ENCODE measurements around the gene HLCS. TPM values are rescaled to one million over a fixed set of nuclear protein-coding genes. Genes with fewer than 3 reads are reported as not detected.
"Not testable (repeated sequence)": the region's sequence is repeated elsewhere in the genome, so short reads cannot be mapped to it uniquely, and the experiment has no call there.

Gene HLCS
- polyA plus RNA-seq = 10 to 100 TPM in 1 of 4 donors, 1 to 10 TPM in 3; 2.7 to 13.7 (median 4.9) TPM
- long read RNA-seq, donor 1 = 0 reads
- long read RNA-seq, donor 2, partial matches to known transcripts = 0 of 1 reads
- long read RNA-seq, donor 2, other reads (novel, unspliced or antisense) = 0 of 1 reads
- long read RNA-seq, donor 3 = 0 reads
- long read RNA-seq, donor 4 = 0 reads
- long read RNA-seq, donor 5 = 0 reads
- long read RNA-seq, donor 6 = 0 reads
- long read RNA-seq, donor 7 = 0 reads
- long read RNA-seq, donor 8 = 0 reads
- long read RNA-seq, donor 9 = 0 reads
- long read RNA-seq, donor 10 = 0 reads

GRCh38 chr21:36966066-36966820, at the start of gene HLCS:
Gene HLCS (minus strand): TSS chr21:36966669. CDS start chr21:36966638, 31 bp downstream.
- H3K4me1 ChIP-seq (ENCODE audit: control insufficient read depth in 3 of 3, insufficient read depth in 2 of 3, low read depth in 1 of 3, low read length in 2 of 3) = no peaks in the 10 kb centered on the region
- peak within 1 kb of the TSS; percentile 69 to 79 (median 72) for H3K4me3 ChIP-seq (ENCODE audit: low read depth in 1 of 3, low read length in 3 of 3)
- H3K27me3 ChIP-seq (ENCODE audit: control insufficient read depth in 3 of 3, insufficient read depth in 3 of 3, low read length in 3 of 3) = no peaks in the 10 kb centered on the region
- peak; percentile 78 to 92 for DNase-seq
- H3K36me3 ChIP-seq (ENCODE audit: control insufficient read depth in 3 of 3, insufficient read depth in 2 of 3, low read depth in 1 of 3, low read length in 3 of 3) = peaks cover 0 to under 1% (median 0%) of the 10 kb centered on the region in 3 donors
- no peak for FAIRE-seq
- H3K27ac ChIP-seq (ENCODE audit: low read depth in 1 of 3, low read length in 2 of 3) = peak within 1 kb of the TSS; percentile 79 to 84 (median 82)
- no peaks in the 10 kb centered on the region for H3K9me3 ChIP-seq (ENCODE audit: control insufficient read depth in 2 of 2, insufficient read depth in 1 of 2, low read depth in 1 of 2, low read length in 1 of 2)
- 0 to 1% (median 1%) methylated on average over 16 to 101 of the region's 101 CpGs for WGBS, 3 donors

GRCh38 chr21:37009740-37010341, 43.4 kb upstream of the HLCS start:
- DNase-seq = peak; percentile 84 to 93
- H3K27me3 ChIP-seq (ENCODE audit: control insufficient read depth in 3 of 3, insufficient read depth in 3 of 3, low read length in 3 of 3) = peaks cover 7 to 35% (median 9%) of the 10 kb centered on the region in 3 donors
- H3K36me3 ChIP-seq (ENCODE audit: control insufficient read depth in 3 of 3, insufficient read depth in 2 of 3, low read depth in 1 of 3, low read length in 3 of 3) = no peaks in the 10 kb centered on the region
- no peaks in the 10 kb centered on the region for H3K9me3 ChIP-seq (ENCODE audit: control insufficient read depth in 2 of 2, insufficient read depth in 1 of 2, low read depth in 1 of 2, low read length in 1 of 2)
- WGBS, 3 donors = 6 to 12% (median 11%) methylated on average over 30 of the region's 30 CpGs
- peak overlapping the region in 2 of 3 donors; percentile 3 to 17 for H3K4me3 ChIP-seq (ENCODE audit: low read depth in 1 of 3, low read length in 3 of 3)
- no peak overlapping the region for H3K27ac ChIP-seq (ENCODE audit: low read depth in 1 of 3, low read length in 2 of 3)
- H3K4me1 ChIP-seq (ENCODE audit: control insufficient read depth in 3 of 3, insufficient read depth in 2 of 3, low read depth in 1 of 3, low read length in 2 of 3) = no peaks in the 10 kb centered on the region
- FAIRE-seq = no peak

- Histone ChIP-seq H3K27ac (ENCODE audit: low read depth in 1 of 3, low read length in 2 of 3) (no peak overlapping the region), H3K4me3 (ENCODE audit: low read depth in 1 of 3, low read length in 3 of 3) (no peak overlapping the region), H3K9me3 (ENCODE audit: control insufficient read depth in 2 of 2, insufficient read depth in 1 of 2, low read depth in 1 of 2, low read length in 1 of 2) (no peaks in the 10 kb centered on the region), H3K36me3 (ENCODE audit: control insufficient read depth in 3 of 3, insufficient read depth in 2 of 3, low read depth in 1 of 3, low read length in 3 of 3) (no peaks in the 10 kb centered on the region), H3K4me1 (ENCODE audit: control insufficient read depth in 3 of 3, insufficient read depth in 2 of 3, low read depth in 1 of 3, low read length in 2 of 3) (no peaks in the 10 kb centered on the region), H3K27me3 (ENCODE audit: control insufficient read depth in 3 of 3, insufficient read depth in 3 of 3, low read length in 3 of 3) (peaks cover 7 to 35% (median 9%) of the 10 kb centered on the region in 3 donors)
- DNase-seq (no peak), FAIRE-seq (no peak)
- WGBS, 3 donors = 51 to 76% (median 65%) methylated on average over 12 of the region's 12 CpGs
Measured at GRCh38 chr21:37008724-37009123, 42.3 kb upstream of the HLCS start.

- WGBS, 3 donors = 2 to 3% (median 2%) methylated on average over 54 to 87 of the region's 87 CpGs
- H3K4me1 ChIP-seq (ENCODE audit: control insufficient read depth in 3 of 3, insufficient read depth in 2 of 3, low read depth in 1 of 3, low read length in 2 of 3) = no peaks in the 10 kb centered on the region
- peak in 1 of 2 donors; percentile 48 for DNase-seq
- H3K27me3 ChIP-seq (ENCODE audit: control insufficient read depth in 3 of 3, insufficient read depth in 3 of 3, low read length in 3 of 3) = peaks cover 7 to 35% (median 9%) of the 10 kb centered on the region in 3 donors
- H3K9me3 ChIP-seq (ENCODE audit: control insufficient read depth in 2 of 2, insufficient read depth in 1 of 2, low read depth in 1 of 2, low read length in 1 of 2) = no peaks in the 10 kb centered on the region
- no peaks in the 10 kb centered on the region for H3K36me3 ChIP-seq (ENCODE audit: control insufficient read depth in 3 of 3, insufficient read depth in 2 of 3, low read depth in 1 of 3, low read length in 3 of 3)
- no peak within 1 kb of the TSS for H3K27ac ChIP-seq (ENCODE audit: low read depth in 1 of 3, low read length in 2 of 3)
- H3K4me3 ChIP-seq (ENCODE audit: low read depth in 1 of 3, low read length in 3 of 3) = peak within 1 kb of the TSS; percentile 25 to 48 (median 29)
- FAIRE-seq = no peak
Measured at GRCh38 chr21:37006486-37007291, 40.2 kb upstream of the HLCS start, which contains the start of gene RIPPLY3. Gene RIPPLY3 (plus strand): TSS chr21:37006702. CDS start chr21:37006773, 71 bp downstream.

- Histone ChIP-seq H3K9me3 (ENCODE audit: control insufficient read depth in 2 of 2, insufficient read depth in 1 of 2, low read depth in 1 of 2, low read length in 1 of 2) (no peaks in the 10 kb centered on the region), H3K27ac (ENCODE audit: low read depth in 1 of 3, low read length in 2 of 3) (no peak overlapping the region), H3K4me3 (ENCODE audit: low read depth in 1 of 3, low read length in 3 of 3) (peak overlapping the region in 2 of 3 donors; percentile 29 to 48), H3K36me3 (ENCODE audit: control insufficient read depth in 3 of 3, insufficient read depth in 2 of 3, low read depth in 1 of 3, low read length in 3 of 3) (no peaks in the 10 kb centered on the region), H3K4me1 (ENCODE audit: control insufficient read depth in 3 of 3, insufficient read depth in 2 of 3, low read depth in 1 of 3, low read length in 2 of 3) (no peaks in the 10 kb centered on the region), H3K27me3 (ENCODE audit: control insufficient read depth in 3 of 3, insufficient read depth in 3 of 3, low read length in 3 of 3) (peaks cover 7 to 33% (median 9%) of the 10 kb centered on the region in 3 donors)
- DNase-seq = peak in 1 of 2 donors; percentile 22
- FAIRE-seq = no peak
- WGBS, 3 donors = 23 to 34% (median 31%) methylated on average over 66 to 76 of the region's 76 CpGs
Measured at GRCh38 chr21:37005548-37006485, 39.3 kb upstream of the HLCS start.

- FAIRE-seq; DNase-seq; H3K36me3 ChIP-seq (ENCODE audit: control insufficient read depth in 3 of 3, insufficient read depth in 2 of 3, low read depth in 1 of 3, low read length in 3 of 3); H3K4me3 ChIP-seq (ENCODE audit: low read depth in 1 of 3, low read length in 3 of 3); H3K27ac ChIP-seq (ENCODE audit: low read depth in 1 of 3, low read length in 2 of 3); H3K4me1 ChIP-seq (ENCODE audit: control insufficient read depth in 3 of 3, insufficient read depth in 2 of 3, low read depth in 1 of 3, low read length in 2 of 3); H3K9me3 ChIP-seq (ENCODE audit: control insufficient read depth in 2 of 2, insufficient read depth in 1 of 2, low read depth in 1 of 2, low read length in 1 of 2): not testable (repeated sequence)
- WGBS, 3 donors = 20 to 64% (median 52%) methylated on average over 3 of the region's 3 CpGs
- H3K27me3 ChIP-seq (ENCODE audit: control insufficient read depth in 3 of 3, insufficient read depth in 3 of 3, low read length in 3 of 3) = peaks cover 7 to 33% (median 9%) of the 10 kb centered on the region in 3 donors
Measured at GRCh38 chr21:37003917-37004316, 37.4 kb upstream of the HLCS start.

GRCh38 chr21:37002851-37003250, 36.4 kb upstream of the HLCS start:
- WGBS, 3 donors = 78 to 88% (median 78%) methylated on average over 12 of the region's 12 CpGs
- not testable (repeated sequence) for H3K4me3 ChIP-seq (ENCODE audit: low read depth in 1 of 3, low read length in 3 of 3); H3K9me3 ChIP-seq (ENCODE audit: control insufficient read depth in 2 of 2, insufficient read depth in 1 of 2, low read depth in 1 of 2, low read length in 1 of 2); DNase-seq; FAIRE-seq; H3K27ac ChIP-seq (ENCODE audit: low read depth in 1 of 3, low read length in 2 of 3); H3K36me3 ChIP-seq (ENCODE audit: control insufficient read depth in 3 of 3, insufficient read depth in 2 of 3, low read depth in 1 of 3, low read length in 3 of 3); H3K4me1 ChIP-seq (ENCODE audit: control insufficient read depth in 3 of 3, insufficient read depth in 2 of 3, low read depth in 1 of 3, low read length in 2 of 3)
- peaks cover 1 to 23% (median 7%) of the 10 kb centered on the region in 3 donors for H3K27me3 ChIP-seq (ENCODE audit: control insufficient read depth in 3 of 3, insufficient read depth in 3 of 3, low read length in 3 of 3)
